WTC11 (cell line): ENCODE measurements around the gene CCDC82. TPM values are rescaled to one million over a fixed set of nuclear protein-coding genes. Genes with fewer than 3 reads are reported as not detected.

Experiments used
- ATAC-seq: fragments of 200-7000 bp; cut with Tn5 transposase; 2 replicates; pipeline ENCODE4 v1.10.0; 2021; ENCODE audit warnings: mild to moderate bottlenecking, moderate library complexity
- Bru-seq: library from RNA; stranded (reverse); fragments of 400-500 nt; gene quantifications from one replicate; lab custom pipeline; 2021; lab: Mats Ljungman, UMichigan
- CTCF ChIA-PET: fragments of 300-600 bp; sonication (Branson Sonifier 250); formaldehyde crosslinking; loops from one replicate; lab custom pipeline; 2021; ENCODE audit warnings: antibody characterized with exemption; lab: Charles Lee
- POLR2A ChIA-PET: fragments of 350-600 bp; sonication (Branson Sonifier 250); formaldehyde crosslinking; loops from one replicate; lab custom pipeline; 2021; ENCODE audit warnings: antibody characterized with exemption; lab: Charles Lee
- DNase-seq: peaks from one replicate; pipeline ENCODE4 v3.0.0; 2021; ENCODE audit warnings: low spot score
- H3K27ac Mint-ChIP-seq: 2 replicates; pipeline ENCODE4 v1.8.0; 2021; ENCODE audit warnings: mixed read lengths
- H3K27me3 Mint-ChIP-seq: 2 replicates; pipeline ENCODE4 v1.8.0; 2021; ENCODE audit warnings: low read depth, mild to moderate bottlenecking, moderate library complexity, mixed read lengths
- H3K36me3 Mint-ChIP-seq: 2 replicates; pipeline ENCODE4 v1.8.0; 2021; ENCODE audit warnings: mixed read lengths
- H3K4me1 Mint-ChIP-seq: 2 replicates; pipeline ENCODE4 v1.8.0; 2022; ENCODE audit warnings: mixed read lengths
- H3K4me3 Mint-ChIP-seq: 2 replicates; pipeline ENCODE4 v1.8.0; 2021; ENCODE audit warnings: mild to moderate bottlenecking, moderate library complexity, mixed read lengths
- H3K9me3 Mint-ChIP-seq: 2 replicates; pipeline ENCODE4 v1.8.0; 2021; ENCODE audit warnings: mixed read lengths
- ATF2 ChIP-seq: sonication (generic); formaldehyde crosslinking; IDR thresholded peaks from 2 replicates; pipeline ENCODE4 v1.8.1; 2022; ENCODE audit warnings: low read depth, missing genetic modification reagents, borderline replicate concordance
- ATF3 ChIP-seq: sonication (generic); formaldehyde crosslinking; conservative IDR thresholded peaks from 2 replicates; pipeline ENCODE4 v1.8.1; 2022; ENCODE audit warnings: mild to moderate bottlenecking, missing genetic modification reagents
- CREM ChIP-seq: sonication (generic); formaldehyde crosslinking; IDR thresholded peaks from 2 replicates; pipeline ENCODE4 v1.8.1; 2022; ENCODE audit warnings: mild to moderate bottlenecking, missing genetic modification reagents, moderate library complexity
- CTCF ChIP-seq: fragments of 200-600 bp; IDR thresholded peaks from 2 replicates; pipeline ENCODE4 v1.8.0; 2022; ENCODE audit warnings: antibody characterized with exemption
- FOXP4 ChIP-seq: sonication (generic); formaldehyde crosslinking; IDR thresholded peaks from 2 replicates; pipeline ENCODE4 v1.8.0; 2022; ENCODE audit warnings: mild to moderate bottlenecking, missing genetic modification reagents
- GABPB1 ChIP-seq: sonication (generic); formaldehyde crosslinking; IDR thresholded peaks from 2 replicates; pipeline ENCODE4 v1.8.1; 2023; ENCODE audit warnings: mild to moderate bottlenecking, missing genetic modification reagents
- GTF2I ChIP-seq: fragments of 250-450 bp; sonication (Bioruptor Pico); conservative IDR thresholded peaks from 2 replicates; pipeline ENCODE4 v1.4.0; 2021; ENCODE audit warnings: mild to moderate bottlenecking
- HMGXB4 ChIP-seq: sonication (generic); formaldehyde crosslinking; IDR thresholded peaks from 2 replicates; pipeline ENCODE4 v1.8.1; 2023; ENCODE audit warnings: mild to moderate bottlenecking, moderate library complexity, missing genetic modification reagents
- JAZF1 ChIP-seq: fragments of 250-450 bp; sonication (Bioruptor Pico); IDR thresholded peaks from 2 replicates; pipeline ENCODE4 v1.9.0; 2021; ENCODE audit warnings: moderate library complexity, mild to moderate bottlenecking, inconsistent platforms
- KAT7 ChIP-seq: sonication (generic); formaldehyde crosslinking; IDR thresholded peaks from 2 replicates; pipeline ENCODE4 v1.8.1; 2023; ENCODE audit warnings: missing genetic modification reagents, mild to moderate bottlenecking, borderline replicate concordance
- MAX ChIP-seq: sonication (generic); formaldehyde crosslinking; IDR thresholded peaks from 2 replicates; pipeline ENCODE4 v1.8.0; 2022; ENCODE audit warnings: mild to moderate bottlenecking, missing genetic modification reagents
- PRDM15 ChIP-seq: sonication (generic); formaldehyde crosslinking; IDR thresholded peaks from 2 replicates; pipeline ENCODE4 v1.8.0; 2022; ENCODE audit warnings: missing genetic modification reagents
- PREB ChIP-seq: sonication (generic); formaldehyde crosslinking; IDR thresholded peaks from 2 replicates; pipeline ENCODE4 v1.8.1; 2022; ENCODE audit warnings: mild to moderate bottlenecking, missing genetic modification reagents, moderate library complexity, borderline replicate concordance
- SMAD3 ChIP-seq: sonication (generic); formaldehyde crosslinking; IDR thresholded peaks from 2 replicates; pipeline ENCODE4 v1.8.0; 2022; ENCODE audit warnings: missing genetic modification reagents, mild to moderate bottlenecking, borderline replicate concordance
- SP1 ChIP-seq: sonication (generic); formaldehyde crosslinking; conservative IDR thresholded peaks from 2 replicates; pipeline ENCODE4 v1.8.1; 2022; ENCODE audit warnings: missing genetic modification reagents
- ZBTB21 ChIP-seq: sonication (generic); formaldehyde crosslinking; IDR thresholded peaks from 2 replicates; pipeline ENCODE4 v1.8.1; 2023; ENCODE audit warnings: mild to moderate bottlenecking, missing genetic modification reagents, borderline replicate concordance
- ZNF121 ChIP-seq: sonication (generic); formaldehyde crosslinking; IDR thresholded peaks from 2 replicates; pipeline ENCODE4 v1.8.0; 2023; ENCODE audit warnings: missing genetic modification reagents
- ZNF219 ChIP-seq: sonication (generic); formaldehyde crosslinking; IDR thresholded peaks from 2 replicates; pipeline ENCODE4 v1.8.0; 2023; ENCODE audit warnings: missing genetic modification reagents, mild to moderate bottlenecking, borderline replicate concordance
- ZNF396 ChIP-seq: fragments of 250-450 bp; sonication (Bioruptor Pico); IDR thresholded peaks from 2 replicates; pipeline ENCODE4 v1.8.0; 2021; ENCODE audit warnings: mild to moderate bottlenecking, moderate library complexity, borderline replicate concordance
- ZSCAN18 ChIP-seq: fragments of 250-450 bp; sonication (Bioruptor Pico); IDR thresholded peaks from 2 replicates; pipeline ENCODE4 v2.1.2; 2022; ENCODE audit warnings: mild to moderate bottlenecking, moderate library complexity
- long read RNA-seq, 3 experiments: library from RNA in 1 of 3; library from capped mRNA in 1 of 3; library from polyadenylated mRNA in 1 of 3; unstranded in 2 of 3; stranded (forward) in 1 of 3; transcript quantifications; one replicate each; pipeline ENCODE4 v2.0.0, GENCODE V29; 2021
- total RNA-seq: library from RNA; stranded (reverse); gene quantifications from 3 replicates; pipeline ENCODE4 v1.2.3, GENCODE V29; 2021

Gene CCDC82
- total RNA-seq = 15.0 to 16.3 TPM (median 15.3 TPM) in 3 replicates
- percentile 85 among the genes with signal in this experiment for Bru-seq, nascent RNA
- long read RNA-seq, experiment 1, full-length matches to known transcripts = 59 of 102 reads
- long read RNA-seq, experiment 1, partial matches to known transcripts = 19 of 102 reads
- long read RNA-seq, experiment 1, other reads (novel, unspliced or antisense) = 24 of 102 reads
- long read RNA-seq, experiment 2, full-length matches to known transcripts = 17 of 26 reads
- long read RNA-seq, experiment 2, partial matches to known transcripts = 2 of 26 reads
- long read RNA-seq, experiment 2, other reads (novel, unspliced or antisense) = 7 of 26 reads
- long read RNA-seq, experiment 3, full-length matches to known transcripts = 35 of 58 reads
- long read RNA-seq, experiment 3, partial matches to known transcripts = 10 of 58 reads
- long read RNA-seq, experiment 3, other reads (novel, unspliced or antisense) = 13 of 58 reads

GRCh38 chr11:96389720-96390487, at the start of gene CCDC82, which contains the start of gene JRKL:
CCDC82 (minus strand) TSS chr11:96389912; CDS start chr11:96384747, 5,165 bp downstream.
JRKL (plus strand) TSS chr11:96390013; CDS start chr11:96390650, 637 bp downstream.
- peak; percentile 96 for ATAC-seq
- H3K36me3 Mint-ChIP-seq = peaks cover 22% of the 10 kb centered on the region
- CTCF ChIA-PET = interaction anchor here (0.6 to 2.2 kb wide), 15 partner anchors 13 to 554 kb away, joined by 3 to 35 read pairs (median 5); partner anchors contain the start of genes MAML2 and MTMR2
- peak; percentile 99 for DNase-seq
- POLR2A ChIA-PET = interaction anchor here (0.6 to 2.3 kb wide), 8 partner anchors 10 to 600 kb away, joined by 3 to 25 read pairs (median 4); partner anchors contain the start of genes CEP57, FAM76B and MAML2
- peaks cover 21% of the 10 kb centered on the region for H3K9me3 Mint-ChIP-seq
- H3K4me1 Mint-ChIP-seq = peaks cover 20% of the 10 kb centered on the region
- peak within 1 kb of the TSS; percentile 89 for H3K4me3 Mint-ChIP-seq
- peaks cover 8% of the 10 kb centered on the region for H3K27me3 Mint-ChIP-seq
- peak within 1 kb of the TSS; percentile 91 for H3K27ac Mint-ChIP-seq
- no peak for TF ChIP-seq ATF3 (CRISPR knock-in tag)
- peak; percentile 55; the same call in 1 of the 2 replicates for TF ChIP-seq CREM (CRISPR knock-in tag)
- no peak for TF ChIP-seq ZBTB21 (CRISPR knock-in tag)
- TF ChIP-seq PRDM15 (CRISPR knock-in tag) = no peak
- no peak for TF ChIP-seq GABPB1
- no peak for TF ChIP-seq CTCF
- no peak for TF ChIP-seq ZNF219
- no peak for TF ChIP-seq JAZF1 (CRISPR knock-in tag)
- no peak for TF ChIP-seq ZNF396 (CRISPR knock-in tag)
- TF ChIP-seq MAX (CRISPR knock-in tag) = peak; percentile 70
- TF ChIP-seq PREB (CRISPR knock-in tag) = no peak
- TF ChIP-seq ATF2 (CRISPR knock-in tag) = no peak
- TF ChIP-seq FOXP4 (CRISPR knock-in tag) = peak; percentile 36; the same call in 1 of the 2 replicates
- no peak for TF ChIP-seq KAT7
- no peak for TF ChIP-seq GTF2I (CRISPR knock-in tag)
- peak; percentile 46; the same call in 1 of the 2 replicates for TF ChIP-seq HMGXB4 (CRISPR knock-in tag)
- TF ChIP-seq SP1 (CRISPR knock-in tag) = peak; percentile 97
- TF ChIP-seq ZNF121 = peak; percentile 45; the same call in 1 of the 2 replicates
- TF ChIP-seq ZSCAN18 (CRISPR knock-in tag) = no peak
- no peak for TF ChIP-seq SMAD3 (CRISPR knock-in tag)
